Measurements from ENCODE around the gene CHD1. TPM values are rescaled to one million over a fixed set of nuclear protein-coding genes. Genes with fewer than 3 reads are reported as not detected.
"Not testable (repeated sequence)": the region's sequence is repeated elsewhere in the genome, so short reads cannot be mapped to it uniquely, and the experiment has no call there.

The CHD1 gene
- total and polyA plus RNA-seq, 2 of the 4 experiments (the other 2 are of a cell fraction), result 12.3 to 33.7 TPM

DNA sequence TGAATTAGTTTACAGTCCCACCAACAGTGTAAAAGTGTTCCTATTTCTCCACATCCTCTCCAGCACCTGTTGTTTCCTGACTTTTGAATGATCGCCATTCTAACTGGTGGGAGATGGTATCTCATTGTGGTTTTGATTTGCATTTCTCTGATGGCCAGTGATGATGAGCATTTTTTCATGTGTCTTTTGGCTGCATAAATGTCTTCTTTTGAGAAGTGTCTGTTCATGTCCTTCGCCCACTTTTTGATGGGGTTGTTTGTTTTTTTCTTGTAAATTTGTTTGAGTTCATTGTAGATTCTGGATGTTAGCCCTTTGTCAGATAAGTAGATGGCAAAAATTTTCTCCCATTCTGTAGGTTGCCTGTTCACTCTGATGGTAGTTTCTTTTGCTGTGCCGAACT lies 27.1 kb upstream of the CHD1 start:
- H3K18ac ChIP-seq (ENCODE audit: low read depth, low read length); H2BK5ac ChIP-seq (ENCODE audit: low read depth, low read length, poor library complexity, severe bottlenecking); H3K14ac ChIP-seq (replicated peaks; ENCODE audit: low read depth, low read length); H4K20me1 ChIP-seq (ENCODE audit: insufficient read depth, low read length); H2BK120ac ChIP-seq (ENCODE audit: low read depth, low read length); H3K9me1 ChIP-seq (ENCODE audit: insufficient read depth, low read length); H2BK15ac ChIP-seq (ENCODE audit: low read depth, low read length); H3K4ac ChIP-seq (ENCODE audit: low read depth, low read length); H3K4me3 ChIP-seq (ENCODE audit: insufficient read depth, low read depth, low read length); H3K56ac ChIP-seq (ENCODE audit: extremely low read depth, insufficient read depth, low read length); H3K27me3 ChIP-seq (ENCODE audit: control insufficient read depth, insufficient read depth, low read length); BruUV-seq (replicated peaks); intact Hi-C loops (cut with micrococcal nuclease); in situ Hi-C loops (cut with MboI; ENCODE audit: low sequenced_read_pairs); dilution Hi-C loops (cut with HindIII; ENCODE audit: low sequenced_read_pairs, unreplicated experiment); H4K8ac ChIP-seq (ENCODE audit: low read depth in 2 of 2, low read length in 2 of 2); POLR2A ChIA-PET (ENCODE audit: unreplicated experiment); H3K4me1 ChIP-seq (ENCODE audit: control insufficient read depth, insufficient read depth, low read length); H3K9me3 ChIP-seq (ENCODE audit: control insufficient read depth, insufficient read depth, low read length); H3K36me3 ChIP-seq (ENCODE audit: control insufficient read depth, insufficient read depth, low read length); H4K5ac ChIP-seq (ENCODE audit: low read depth, low read length); ATAC-seq (ENCODE audit: low read depth); H2AFZ ChIP-seq (replicated peaks; ENCODE audit: low read length, poor library complexity); DNase-seq; H3K27ac ChIP-seq (ENCODE audit: insufficient read depth, low read length); H3K23ac ChIP-seq (ENCODE audit: low read depth, low read length); H2BK20ac ChIP-seq (ENCODE audit: low read depth, low read length); H3K4me2 ChIP-seq (ENCODE audit: low read depth, low read length); CTCF ChIA-PET; H2AK5ac ChIP-seq (ENCODE audit: low read depth, low read length); H4K91ac ChIP-seq (ENCODE audit: insufficient read depth, low read depth, low read length); H3K79me1 ChIP-seq (ENCODE audit: low read depth in 1 of 2, low read length in 2 of 2); H3K9ac ChIP-seq (ENCODE audit: low read depth, low read length); H2AK9ac ChIP-seq (replicated peaks; ENCODE audit: low read depth, low read length, poor library complexity): not testable (repeated sequence)
- no CpG with 5 or more reads among the region's 3 CpGs for WGBS, 2 experiments (ENCODE audit: extremely low coverage in 2 of 2, insufficient read length in 1 of 2)

- BruUV-seq (replicated peaks); H2BK15ac ChIP-seq (ENCODE audit: low read depth, low read length); H3K14ac ChIP-seq (replicated peaks; ENCODE audit: low read depth, low read length); H3K4ac ChIP-seq (ENCODE audit: low read depth, low read length); dilution Hi-C loops (cut with HindIII; ENCODE audit: low sequenced_read_pairs, unreplicated experiment); H3K9me3 ChIP-seq (ENCODE audit: control insufficient read depth, insufficient read depth, low read length); CTCF ChIA-PET; H3K4me1 ChIP-seq (ENCODE audit: control insufficient read depth, insufficient read depth, low read length); H2AFZ ChIP-seq (replicated peaks; ENCODE audit: low read length, poor library complexity); H3K9me1 ChIP-seq (ENCODE audit: insufficient read depth, low read length); H3K79me1 ChIP-seq (ENCODE audit: low read depth in 1 of 2, low read length in 2 of 2); H2BK20ac ChIP-seq (ENCODE audit: low read depth, low read length); H2AK5ac ChIP-seq (ENCODE audit: low read depth, low read length); intact Hi-C loops (cut with micrococcal nuclease); POLR2A ChIA-PET (ENCODE audit: unreplicated experiment); H3K27ac ChIP-seq (ENCODE audit: insufficient read depth, low read length); H3K27me3 ChIP-seq (ENCODE audit: control insufficient read depth, insufficient read depth, low read length); H3K18ac ChIP-seq (ENCODE audit: low read depth, low read length); H2BK5ac ChIP-seq (ENCODE audit: low read depth, low read length, poor library complexity, severe bottlenecking); H4K20me1 ChIP-seq (ENCODE audit: insufficient read depth, low read length); H3K36me3 ChIP-seq (ENCODE audit: control insufficient read depth, insufficient read depth, low read length); H3K4me2 ChIP-seq (ENCODE audit: low read depth, low read length); H4K8ac ChIP-seq (ENCODE audit: low read depth in 2 of 2, low read length in 2 of 2); DNase-seq; H4K91ac ChIP-seq (ENCODE audit: insufficient read depth, low read depth, low read length); H4K5ac ChIP-seq (ENCODE audit: low read depth, low read length); H2AK9ac ChIP-seq (replicated peaks; ENCODE audit: low read depth, low read length, poor library complexity); ATAC-seq (ENCODE audit: low read depth); in situ Hi-C loops (cut with MboI; ENCODE audit: low sequenced_read_pairs); H3K4me3 ChIP-seq (ENCODE audit: insufficient read depth, low read depth, low read length); H3K23ac ChIP-seq (ENCODE audit: low read depth, low read length); H3K56ac ChIP-seq (ENCODE audit: extremely low read depth, insufficient read depth, low read length); H3K9ac ChIP-seq (ENCODE audit: low read depth, low read length); H2BK120ac ChIP-seq (ENCODE audit: low read depth, low read length): not testable (repeated sequence)
- no CpG with 5 or more reads among the region's 2 CpGs for WGBS, 2 experiments (ENCODE audit: extremely low coverage in 2 of 2, insufficient read length in 1 of 2)
Measured at GRCh38 chr5:98955471-98955870, 26.7 kb upstream of the CHD1 start.

Measured in IMR-90 (cell line).